IMR-90 (cell line): Measurements from ENCODE around the gene PILRA. TPM values are rescaled to one million over a fixed set of nuclear protein-coding genes. Genes with fewer than 3 reads are reported as not detected.

Experiments
- ATAC-seq: fragments of 200-7000 bp; cut with Tn5 transposase; 2 replicates; pipeline ENCODE4 v1.9.1; 2020; ENCODE audit warnings: low read depth, mild to moderate bottlenecking, moderate library complexity
- BruUV-seq: library from RNA; stranded (reverse); fragments of 400-500 nt; replicated peaks from 2 replicates; lab custom pipeline; 2021; lab: Mats Ljungman, UMichigan
- CTCF ChIA-PET: fragments of 300-600 bp; formaldehyde crosslinking; extraction: SDS; loops from one replicate; lab custom pipeline; 2021; ENCODE audit warnings: antibody characterized with exemption; lab: Yijun Ruan, JAX
- POLR2A ChIA-PET: fragments of 300-600 bp; sonication (Branson Sonifier 250); formaldehyde crosslinking; loops from one replicate; lab custom pipeline; 2022; ENCODE audit warnings: antibody characterized with exemption; ENCODE audit not compliant: unreplicated experiment; lab: Charles Lee
- DNase-seq: peaks from one replicate; pipeline ENCODE4 v3.0.0; 2013
- H2AFZ ChIP-seq: replicated peaks from 2 replicates; pipeline ENCODE3; 2013; ENCODE audit warnings: low read length, mild to moderate bottlenecking; ENCODE audit not compliant: poor library complexity
- H2AK5ac ChIP-seq: 2 replicates; pipeline ENCODE4 v1.6.1; 2013; ENCODE audit warnings: low read depth, low read length, inconsistent platforms
- H2AK9ac ChIP-seq: replicated peaks from 2 replicates; pipeline ENCODE3; 2013; ENCODE audit warnings: mild to moderate bottlenecking, low read depth, low read length, moderate library complexity; ENCODE audit not compliant: poor library complexity
- H2BK120ac ChIP-seq: 2 replicates; pipeline ENCODE4 v1.6.1; 2013; ENCODE audit warnings: low read depth, low read length, inconsistent platforms
- H2BK15ac ChIP-seq: 3 replicates; pipeline ENCODE4 v1.6.1; 2013; ENCODE audit warnings: low read depth, low read length, inconsistent platforms
- H2BK20ac ChIP-seq: 2 replicates; pipeline ENCODE4 v1.6.1; 2013; ENCODE audit warnings: low read depth, mild to moderate bottlenecking, inconsistent platforms, low read length, moderate library complexity
- H2BK5ac ChIP-seq: 2 replicates; pipeline ENCODE4 v1.6.1; 2013; ENCODE audit warnings: mild to moderate bottlenecking, low read depth, low read length, inconsistent platforms; ENCODE audit not compliant: poor library complexity, severe bottlenecking
- H3K14ac ChIP-seq: replicated peaks from 2 replicates; pipeline ENCODE4 v1.6.1; 2013; ENCODE audit warnings: low read depth, low read length, inconsistent platforms
- H3K18ac ChIP-seq: 2 replicates; pipeline ENCODE4 v1.6.1; 2013; ENCODE audit warnings: low read depth, low read length, control low read depth
- H3K23ac ChIP-seq: 2 replicates; pipeline ENCODE4 v1.6.1; 2013; ENCODE audit warnings: low read depth, low read length, inconsistent platforms
- H3K27ac ChIP-seq: 2 replicates; pipeline ENCODE4 v1.5.1; 2013; ENCODE audit warnings: mild to moderate bottlenecking, control low read depth, low read length; ENCODE audit not compliant: insufficient read depth
- H3K27me3 ChIP-seq: 2 replicates; pipeline ENCODE4 v1.6.1; 2013; ENCODE audit warnings: low read length; ENCODE audit not compliant: control insufficient read depth, insufficient read depth
- H3K36me3 ChIP-seq: 2 replicates; pipeline ENCODE4 v1.6.1; 2013; ENCODE audit warnings: low read length, mixed read lengths; ENCODE audit not compliant: control insufficient read depth, insufficient read depth
- H3K4ac ChIP-seq: 2 replicates; pipeline ENCODE4 v1.6.1; 2013; ENCODE audit warnings: low read depth, low read length, inconsistent platforms
- H3K4me1 ChIP-seq: 2 replicates; pipeline ENCODE4 v1.6.1; 2013; ENCODE audit warnings: low read length, mixed read lengths; ENCODE audit not compliant: control insufficient read depth, insufficient read depth
- H3K4me2 ChIP-seq: 2 replicates; pipeline ENCODE4 v1.6.1; 2013; ENCODE audit warnings: low read depth, mild to moderate bottlenecking, control low read depth, low read length, moderate library complexity
- H3K4me3 ChIP-seq: 2 replicates; pipeline ENCODE4 v1.5.1; 2013; ENCODE audit warnings: low read depth, mild to moderate bottlenecking, control low read depth, low read length, moderate library complexity; ENCODE audit not compliant: insufficient read depth
- H3K56ac ChIP-seq: 2 replicates; pipeline ENCODE4 v1.6.1; 2013; ENCODE audit warnings: low read length, inconsistent platforms; ENCODE audit not compliant: insufficient read depth; ENCODE audit errors: extremely low read depth
- H3K79me1 ChIP-seq, 2 experiments: 2 replicates each; pipeline ENCODE4 v1.6.1; 2013; ENCODE audit warnings: low read length in 2 of 2, inconsistent platforms in 1 of 2, low read depth in 1 of 2
- H3K9ac ChIP-seq: 2 replicates; pipeline ENCODE4 v1.6.1; 2013; ENCODE audit warnings: low read depth, low read length, control low read depth
- H3K9me1 ChIP-seq: 2 replicates; pipeline ENCODE4 v1.6.1; 2013; ENCODE audit warnings: low read length, inconsistent platforms; ENCODE audit not compliant: insufficient read depth
- H3K9me3 ChIP-seq: 2 replicates; pipeline ENCODE4 v1.6.1; 2013; ENCODE audit warnings: low read length; ENCODE audit not compliant: control insufficient read depth, insufficient read depth
- H4K20me1 ChIP-seq: 2 replicates; pipeline ENCODE4 v1.6.1; 2013; ENCODE audit warnings: low read length, inconsistent platforms; ENCODE audit not compliant: insufficient read depth
- H4K5ac ChIP-seq: 2 replicates; pipeline ENCODE4 v1.6.1; 2013; ENCODE audit warnings: mild to moderate bottlenecking, low read depth, low read length, control low read depth
- H4K8ac ChIP-seq, 2 experiments: 2 replicates each; pipeline ENCODE4 v1.6.1; 2013; ENCODE audit warnings: low read depth in 2 of 2, low read length in 2 of 2, control low read depth in 1 of 2, inconsistent platforms in 1 of 2
- H4K91ac ChIP-seq: 2 replicates; pipeline ENCODE4 v1.6.1; 2013; ENCODE audit warnings: low read depth, low read length, inconsistent platforms; ENCODE audit not compliant: insufficient read depth
- BHLHE40 ChIP-seq: fragments of 150-350 bp; IDR thresholded peaks from 2 replicates; pipeline ENCODE4 v1.6.1; 2016; ENCODE audit warnings: mild to moderate bottlenecking, low read depth, low read length
- MAZ ChIP-seq: IDR thresholded peaks from 2 replicates; pipeline ENCODE4 v1.6.1; 2012; ENCODE audit warnings: low read depth, mild to moderate bottlenecking, low read length, improper control_type of control experiment, moderate library complexity, borderline replicate concordance
- MXI1 ChIP-seq: IDR thresholded peaks from 2 replicates; pipeline ENCODE4 v1.6.1; 2012; ENCODE audit warnings: low read depth, mild to moderate bottlenecking, low read length, moderate library complexity, borderline replicate concordance
- NFE2L2 ChIP-seq: fragments of 150-350 bp; IDR thresholded peaks from 2 replicates; pipeline ENCODE4 v1.6.1; 2016; ENCODE audit warnings: low read depth, mild to moderate bottlenecking, low read length
- POLR2A ChIP-seq: IDR thresholded peaks from 2 replicates; pipeline ENCODE4 v1.6.1; 2012; ENCODE audit warnings: mild to moderate bottlenecking, low read depth, low read length
- RCOR1 ChIP-seq: IDR thresholded peaks from 2 replicates; pipeline ENCODE4 v1.6.1; 2012; ENCODE audit warnings: mild to moderate bottlenecking, low read length, improper control_type of control experiment; ENCODE audit not compliant: insufficient replicate concordance
- WGBS, 2 experiments: methylation state at CpG; one replicate each; pipeline versions ENCODE4 v1.1.5 to v1.1.7; 2013; ENCODE audit warnings: missing lambda C conversion rate in 2 of 2; ENCODE audit not compliant: insufficient read length in 1 of 2; ENCODE audit errors: extremely low coverage in 2 of 2; 5-methylcytosine and 5-hydroxymethylcytosine counted together
- dilution Hi-C: fragments of 300-500 bp; cut with HindIII; formaldehyde crosslinking; loops from one replicate; pipeline ENCODE4 v1.14.3; 2018; ENCODE audit warnings: low sequenced_read_pairs; ENCODE audit not compliant: unreplicated experiment
- in situ Hi-C: fragments of 300-500 bp; cut with MboI; formaldehyde crosslinking; loops from 3 replicates; pipeline ENCODE4 v1.14.3; 2019; ENCODE audit warnings: low sequenced_read_pairs, inconsistent platforms, mixed read lengths
- intact Hi-C: fragments of 100-400 bp; cut with micrococcal nuclease; formaldehyde crosslinking; loops from 2 replicates; pipeline ENCODE4 v1.10.0; 2022
- polyA plus RNA-seq, 3 experiments: library from polyadenylated mRNA; depleted of rRNA; stranded (reverse); fragments of >200 nt; gene quantifications; 2 replicates each; pipeline ENCODE4 v1.2.3, GENCODE V29; 2012; ENCODE audit warnings: low replicate concordance in 1 of 3
- total RNA-seq: library from RNA; depleted of rRNA; stranded (reverse); fragments of >200 nt; gene quantifications from 2 replicates; pipeline ENCODE4 v1.2.3, GENCODE V29; 2012

PILRA gene
- total and polyA plus RNA-seq, 2 of the 4 experiments (the other 2 are of a cell fraction): 0.56 TPM; not detected in 1

DNA sequence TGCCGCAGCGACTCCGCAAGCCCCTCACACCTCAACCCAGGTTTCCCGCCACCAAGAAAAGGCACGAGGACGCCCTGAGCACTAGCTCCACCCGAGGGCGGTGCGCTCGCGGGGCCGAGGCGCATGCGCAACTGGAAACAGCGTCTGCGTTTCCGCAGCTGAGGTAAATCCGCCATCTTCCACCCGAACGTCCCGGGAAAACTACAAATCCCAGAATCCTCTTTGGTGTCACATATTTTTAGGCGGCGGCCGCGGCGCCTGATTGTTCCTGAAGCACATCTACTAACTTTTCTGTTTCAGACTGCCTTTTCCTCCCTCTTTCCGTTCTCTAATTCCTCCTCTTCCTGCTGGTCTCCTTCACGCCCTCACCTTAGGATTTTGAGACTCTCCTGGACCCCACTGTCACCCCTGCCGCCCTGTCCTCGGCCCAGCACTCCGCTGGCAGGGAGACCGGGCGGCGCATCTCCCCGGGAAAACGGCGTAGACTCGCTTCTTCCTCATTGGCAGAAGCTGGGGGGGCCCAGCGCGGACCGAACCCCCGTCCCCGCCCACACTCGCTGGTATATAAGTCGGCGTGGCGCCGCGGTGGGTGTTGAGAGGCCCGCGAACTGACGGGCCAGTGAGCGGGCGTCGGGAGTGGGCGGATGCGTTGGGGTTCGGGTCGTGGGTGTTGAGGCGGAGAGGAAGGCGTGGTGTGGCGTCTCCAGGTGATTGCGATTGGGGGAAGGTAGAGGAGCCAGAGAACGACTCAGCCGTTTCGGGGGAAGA lies 55.1 kb downstream of the PILRA start, which contains the start of gene ZCWPW1:
Gene ZCWPW1 (minus strand): TSS at position 505 of the 768 bp plus-strand sequence. CDS start 8,054 bp downstream, outside the sequence.
- Histone ChIP-seq H4K20me1 (peaks cover 10% of the 10 kb centered on the region), H3K4me2 (peak within 1 kb of the TSS; percentile 89), H3K36me3 (peaks cover 13% of the 10 kb centered on the region), H2AFZ (peak within 1 kb of the TSS; percentile 90), H2BK20ac (0 out of 2 replicates have a peak within 1 kb of the TSS, but pooled peaks have one; percentile 16), H3K4ac (peak within 1 kb of the TSS; percentile 97), H3K9ac (peak within 1 kb of the TSS; percentile 96), H3K27me3 (no peaks in the 10 kb centered on the region), H4K91ac (peak within 1 kb of the TSS; percentile 99), H3K79me1 (peaks cover 0 to 31% of the 10 kb centered on the region in 2 experiments; a peak in 3 of 4 replicates), H3K14ac (peak within 1 kb of the TSS; percentile 100), H2BK5ac (peak within 1 kb of the TSS; percentile 96), H3K23ac (peak within 1 kb of the TSS; percentile 98), H3K56ac (peak within 1 kb of the TSS; percentile 98), H3K9me3 (no peaks in the 10 kb centered on the region), H4K5ac (peak within 1 kb of the TSS; percentile 95), H3K27ac (peak within 1 kb of the TSS; percentile 97), H3K4me1 (peaks cover 7% of the 10 kb centered on the region; the same call in 1 of the 2 replicates), H3K18ac (peak within 1 kb of the TSS; percentile 95), H2AK5ac (peak within 1 kb of the TSS; percentile 99), H2AK9ac (peak within 1 kb of the TSS; percentile 98), H2BK120ac (peak within 1 kb of the TSS; percentile 95), H2BK15ac (peak within 1 kb of the TSS; percentile 79; the same call in 2 of the 3 replicates), H3K4me3 (peak within 1 kb of the TSS; percentile 64), H4K8ac (peak within 1 kb of the TSS; percentile 73 to 99), H3K9me1 (peaks cover 8% of the 10 kb centered on the region; the same call in 1 of the 2 replicates)
- ChIA-PET CTCF (interaction anchor here (0.6 to 1.4 kb wide), 4 partner anchors 10 to 82 kb away, joined by 3 to 8 read pairs (median 4); no protein-coding TSS in a partner anchor), POLR2A (interaction anchor here (0.6 to 1.0 kb wide), 3 partner anchors 12 to 158 kb away, joined by 3 to 5 read pairs (median 4); partner anchors contain the start of gene FBXO24)
- in situ Hi-C loops: loop anchor here (25.0 kb wide), 1 partner anchor 684 kb away; no protein-coding TSS in a partner anchor
- peak; percentile 97 for DNase-seq
- WGBS, 2 experiments: 1% methylated on average over 48 of the region's 66 CpGs; no CpG with 5 or more reads in 1 of the 2 experiments
- TF ChIP-seq BHLHE40 (no peak), MXI1 (peak; percentile 36; the same call in 1 of the 2 replicates), POLR2A (peak; percentile 99), NFE2L2 (no peak), MAZ (peak; percentile 85; the same call in 1 of the 2 replicates), RCOR1 (no peak)
- no TSS peak for BruUV-seq
- dilution Hi-C loops: no loop called here
- intact Hi-C loops: no loop called here
- ATAC-seq: peak; percentile 64
